Osteocyte (in vitro differentiated cells): Measurements from ENCODE around the gene POTEE. TPM values are rescaled to one million over a fixed set of nuclear protein-coding genes. Genes with fewer than 3 reads are reported as not detected.
"Not testable (repeated sequence)": the region's sequence is repeated elsewhere in the genome, so short reads cannot be mapped to it uniquely, and the experiment has no call there.

Experiments used
- DNase-seq: peaks from one replicate; pipeline ENCODE4 v3.0.0; 2021; ENCODE audit warnings: mixed read lengths; ENCODE audit not compliant: unreplicated experiment; ENCODE audit errors: extremely low spot score
- H3K27ac Mint-ChIP-seq: one replicate; pipeline ENCODE4 v1.8.0; 2021; ENCODE audit warnings: mild to moderate bottlenecking, mixed read lengths; ENCODE audit not compliant: unreplicated experiment
- H3K27me3 Mint-ChIP-seq: one replicate; pipeline ENCODE4 v1.8.0; 2021; ENCODE audit warnings: mixed read lengths; ENCODE audit not compliant: unreplicated experiment
- H3K36me3 Mint-ChIP-seq: one replicate; pipeline ENCODE4 v1.8.0; 2021; ENCODE audit warnings: mixed read lengths; ENCODE audit not compliant: unreplicated experiment
- H3K4me1 Mint-ChIP-seq: one replicate; pipeline ENCODE4 v1.8.0; 2021; ENCODE audit warnings: mixed read lengths; ENCODE audit not compliant: unreplicated experiment
- H3K4me3 Mint-ChIP-seq: one replicate; pipeline ENCODE4 v1.8.0; 2021; ENCODE audit warnings: mild to moderate bottlenecking, moderate library complexity, mixed read lengths; ENCODE audit not compliant: unreplicated experiment
- H3K9me3 Mint-ChIP-seq: one replicate; pipeline ENCODE4 v1.8.0; 2021; ENCODE audit warnings: mixed read lengths; ENCODE audit not compliant: unreplicated experiment
- CTCF ChIP-seq: fragments of 200-600 bp; sonication (generic); IDR thresholded peaks from 2 replicates; pipeline ENCODE4 v1.5.0; 2021; ENCODE audit warnings: antibody characterized with exemption, mild to moderate bottlenecking, moderate library complexity
- total RNA-seq: library from RNA; stranded (reverse); gene quantifications from 2 replicates; pipeline ENCODE4 v1.2.1, GENCODE V29; 2021

The POTEE gene
- total RNA-seq, 1 donor from 2014 or later, result not detected

GRCh38 chr2:131201098-131201497 lies 8.2 kb upstream of the POTEE start:
- Mint-ChIP-seq H3K36me3 (no peaks in the 10 kb centered on the region), H3K27ac (no peak overlapping the region), H3K27me3 (peaks cover 11% of the 10 kb centered on the region), H3K9me3 (no peaks in the 10 kb centered on the region), H3K4me1 (no peaks in the 10 kb centered on the region), H3K4me3 (no peak overlapping the region)
- DNase-seq, result no peak
- no peak for TF ChIP-seq CTCF

GRCh38 chr2:131207839-131208238 lies 1.5 kb upstream of the POTEE start:
- not testable (repeated sequence) for H3K4me3 Mint-ChIP-seq, H3K4me1 Mint-ChIP-seq, H3K27me3 Mint-ChIP-seq, H3K36me3 Mint-ChIP-seq, H3K27ac Mint-ChIP-seq, H3K9me3 Mint-ChIP-seq, DNase-seq

- H3K27me3 Mint-ChIP-seq, H3K4me1 Mint-ChIP-seq, H3K36me3 Mint-ChIP-seq, H3K4me3 Mint-ChIP-seq, DNase-seq, H3K9me3 Mint-ChIP-seq, H3K27ac Mint-ChIP-seq: not testable (repeated sequence)
Measured at GRCh38 chr2:131209773-131210104, 403 bp downstream of the POTEE start.

GRCh38 chr2:131210434-131211211 lies 1.3 kb downstream of the POTEE start:
- H3K4me3 Mint-ChIP-seq, H3K9me3 Mint-ChIP-seq, H3K27me3 Mint-ChIP-seq, DNase-seq, H3K27ac Mint-ChIP-seq, H3K4me1 Mint-ChIP-seq, H3K36me3 Mint-ChIP-seq: not testable (repeated sequence)

- not testable (repeated sequence) for H3K4me1 Mint-ChIP-seq, H3K36me3 Mint-ChIP-seq, H3K27me3 Mint-ChIP-seq, H3K27ac Mint-ChIP-seq, H3K4me3 Mint-ChIP-seq, H3K9me3 Mint-ChIP-seq, DNase-seq
Measured at GRCh38 chr2:131217238-131217986, 8.1 kb downstream of the POTEE start.

- not testable (repeated sequence) for H3K27me3 Mint-ChIP-seq, H3K4me3 Mint-ChIP-seq, H3K9me3 Mint-ChIP-seq, H3K4me1 Mint-ChIP-seq, H3K36me3 Mint-ChIP-seq, DNase-seq, H3K27ac Mint-ChIP-seq
Measured at GRCh38 chr2:131235543-131236449, 26.5 kb downstream of the POTEE start.

Other genes with a start within 250 kb of the POTEE start
- gene FAM168B, start 116.1 kb upstream of the POTEE start, total RNA-seq, result 111 and 114 TPM in 2 replicates
- 53.9 and 54.2 TPM in 2 replicates for gene PLEKHB2, start 104.2 kb upstream of the POTEE start, total RNA-seq
- gene RAB6D, start 154.6 kb downstream of the POTEE start, total RNA-seq, result 0.10 TPM in 1 of 2 replicates, not detected in the other